Pulmonary artery endothelial cell (primary cell): ENCODE measurements around the gene FUT6. TPM values are rescaled to one million over a fixed set of nuclear protein-coding genes. Genes with fewer than 3 reads are reported as not detected.

ENCODE experiments used
- DNase-seq: peaks from one replicate; pipeline ENCODE4 v3.0.0-alpha.2; 2011; ENCODE audit warnings: low read depth, low spot score
- total RNA-seq: library from RNA; depleted of rRNA; stranded (reverse); fragments of >200 nt; gene quantifications from 2 replicates; pipeline ENCODE4 v1.2.3, GENCODE V29; 2014

Gene FUT6
- total RNA-seq, 1 donor from 2014 or later: not detected

DNA sequence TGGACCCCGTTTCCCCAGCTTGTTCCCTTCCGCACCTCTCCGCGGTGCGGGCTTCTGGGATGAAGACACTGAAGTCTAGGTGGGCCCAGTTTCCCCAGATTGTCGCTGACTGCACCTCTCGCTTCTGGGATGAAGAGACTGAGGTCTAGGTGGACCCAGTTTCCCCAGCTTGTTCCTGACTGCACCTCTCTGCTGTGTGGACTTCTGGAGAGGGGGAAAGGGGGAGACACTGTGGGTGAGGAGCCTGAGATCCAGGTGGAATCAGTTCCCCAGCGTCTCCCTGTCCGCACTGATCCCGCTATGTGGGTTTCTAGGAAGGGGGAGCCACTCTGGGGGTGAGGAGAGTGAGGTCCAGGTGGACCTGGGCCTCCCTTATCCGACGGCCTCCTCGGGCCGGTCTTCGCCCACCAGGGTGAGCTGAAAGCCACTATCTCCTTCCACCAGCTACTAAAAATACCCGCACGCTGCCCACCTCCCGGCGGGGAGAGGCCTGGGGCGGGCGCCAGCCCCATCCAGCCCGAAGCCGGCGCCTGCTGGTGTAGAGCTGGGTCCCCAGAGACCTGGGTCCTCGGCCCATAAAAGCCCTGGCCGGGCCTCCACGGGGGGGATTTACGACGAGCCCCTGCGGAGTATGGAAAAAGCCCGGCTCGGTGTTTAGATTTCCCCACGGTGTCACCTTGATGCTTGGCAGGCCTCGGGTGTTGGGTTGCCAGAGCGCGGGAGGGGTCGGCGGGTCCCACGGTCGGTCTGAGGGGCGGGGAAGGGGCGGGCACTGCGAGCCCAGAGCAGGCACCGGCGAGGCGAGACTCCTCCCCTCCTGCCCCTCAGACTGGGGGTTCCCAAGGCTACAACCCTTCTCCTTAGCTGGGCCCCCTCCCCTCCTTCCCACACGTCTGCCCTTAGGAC lies 10.6 kb downstream of the FUT6 start:
- DNase-seq: no peak

DNA sequence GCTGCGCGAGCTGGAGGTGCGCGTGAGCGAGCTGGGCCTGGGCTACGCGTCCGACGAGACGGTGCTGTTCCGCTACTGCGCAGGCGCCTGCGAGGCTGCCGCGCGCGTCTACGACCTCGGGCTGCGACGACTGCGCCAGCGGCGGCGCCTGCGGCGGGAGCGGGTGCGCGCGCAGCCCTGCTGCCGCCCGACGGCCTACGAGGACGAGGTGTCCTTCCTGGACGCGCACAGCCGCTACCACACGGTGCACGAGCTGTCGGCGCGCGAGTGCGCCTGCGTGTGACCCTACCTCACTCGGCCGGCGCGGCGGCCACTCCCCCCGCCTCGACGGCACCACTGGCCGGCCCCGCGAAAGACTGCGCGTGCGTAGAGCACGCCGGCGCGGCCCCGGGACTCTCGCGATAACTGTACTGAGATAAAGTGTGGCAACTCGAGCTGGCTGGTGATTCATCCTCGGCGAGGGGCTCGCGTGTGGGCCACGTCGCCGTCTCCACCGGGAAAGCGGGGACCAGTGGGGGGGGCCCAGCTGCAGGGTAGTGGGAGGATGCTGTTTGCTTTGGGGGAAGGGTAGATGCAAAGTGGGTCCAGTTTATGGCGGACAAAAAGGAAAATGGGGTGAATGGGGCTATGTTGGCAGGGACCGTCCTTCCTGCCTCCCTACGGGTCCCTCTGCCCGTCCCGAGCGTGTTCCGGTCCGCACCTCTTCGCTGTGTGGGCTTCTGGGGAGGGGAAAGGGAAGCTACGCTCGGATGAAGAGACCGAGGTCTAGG lies 11.4 kb downstream of the FUT6 start:
- DNase-seq: peak; percentile 46

GRCh38 chr19:5827342-5827890 lies 12.1 kb downstream of the FUT6 start:
- DNase-seq: no peak

DNA sequence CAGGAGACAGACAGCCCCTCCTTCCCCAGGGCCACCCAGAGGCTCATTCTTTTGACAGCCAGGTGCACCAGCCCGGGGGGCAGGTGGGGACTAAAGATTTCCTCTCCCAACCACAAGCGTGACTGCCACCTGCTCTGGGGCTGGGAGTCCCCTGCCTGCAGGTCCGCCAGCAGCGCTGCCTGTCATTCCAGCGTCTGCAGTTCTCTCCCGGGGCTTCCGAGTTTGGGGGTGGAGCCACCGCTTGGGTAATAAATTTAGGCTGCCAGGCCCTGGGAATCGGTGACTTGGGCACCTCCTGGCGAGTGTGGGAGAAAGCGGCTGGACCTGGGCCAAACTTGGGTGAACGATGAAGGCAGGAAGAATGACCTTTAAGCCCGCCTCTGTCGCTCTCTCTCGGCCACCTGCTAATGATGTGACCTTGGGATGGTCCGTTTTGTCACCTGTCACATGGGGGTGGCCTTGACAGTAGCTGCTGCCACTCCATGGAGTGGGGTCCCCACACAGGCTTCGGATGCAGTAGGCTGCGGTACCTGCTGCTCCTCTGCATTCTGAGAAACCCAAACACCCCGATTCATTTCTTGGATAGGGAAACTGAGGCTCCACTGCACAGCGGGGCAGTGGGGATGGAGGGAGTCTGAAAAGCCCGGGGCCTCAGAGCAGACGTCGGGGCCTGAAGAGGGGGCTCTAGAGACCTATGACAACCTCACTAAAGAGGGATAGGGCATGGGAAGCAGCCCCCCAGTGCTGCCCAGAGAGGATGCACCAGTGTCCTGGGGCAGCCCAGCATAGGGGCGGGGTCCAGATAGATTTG lies 12.8 kb downstream of the FUT6 start:
- DNase-seq: no peak

DNA sequence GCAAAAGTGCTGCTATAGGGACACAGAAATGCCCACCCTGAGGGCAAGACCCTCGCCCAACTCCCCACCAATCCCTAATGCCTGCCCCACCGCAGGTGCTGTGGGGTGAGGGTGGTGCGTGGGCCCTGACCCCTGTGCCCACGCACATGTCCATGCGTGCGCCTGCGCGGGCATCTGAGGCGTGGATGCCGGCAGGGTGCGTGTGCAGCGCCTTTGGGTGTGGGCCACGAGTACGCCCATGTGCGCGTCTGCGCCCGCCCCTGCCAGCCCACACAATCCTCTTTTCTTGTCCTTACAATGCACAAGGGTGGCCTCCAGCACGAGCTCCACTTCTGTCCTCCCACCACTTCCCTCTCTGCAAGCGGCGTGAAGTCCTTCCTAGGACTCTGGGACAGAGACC lies 14.3 kb downstream of the FUT6 start:
- DNase-seq: no peak

- no peak for DNase-seq
Observed at GRCh38 chr19:5824751-5825150, 14.8 kb downstream of the FUT6 start.

GRCh38 chr19:5823579-5824281 lies 15.8 kb downstream of the FUT6 start:
- DNase-seq: no peak

DNA sequence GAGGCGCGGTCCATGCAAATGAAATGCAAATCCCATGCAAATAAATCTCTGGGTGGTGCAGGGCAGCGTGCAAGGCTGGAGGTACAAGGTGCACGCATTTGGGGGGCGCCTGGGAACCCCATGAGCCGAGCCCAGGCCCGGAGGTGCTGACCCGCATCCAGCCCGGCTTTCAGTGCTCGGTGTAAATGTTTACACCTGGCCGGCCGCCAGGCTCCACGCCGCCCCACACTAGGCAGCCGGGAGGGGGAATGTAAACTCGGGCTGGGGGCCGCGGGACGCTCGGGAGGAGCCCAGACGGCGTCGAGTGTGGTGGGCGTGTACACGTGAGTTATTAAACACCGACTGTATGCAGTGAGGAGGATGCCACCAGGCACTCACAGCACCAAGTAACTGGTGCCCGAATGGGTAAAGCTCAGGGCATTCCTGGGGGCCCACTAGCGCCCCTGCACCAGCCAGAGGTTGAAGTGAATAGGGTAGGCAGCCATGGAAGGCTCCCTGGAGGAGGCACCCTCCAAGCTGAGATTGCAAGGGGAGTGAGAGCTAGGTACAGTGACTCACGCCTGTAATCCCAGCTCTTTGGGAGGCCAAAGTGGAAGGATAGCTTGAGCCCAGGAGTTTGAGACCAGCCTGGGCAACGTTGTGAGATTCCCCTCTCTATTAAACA lies 17.2 kb downstream of the FUT6 start:
- DNase-seq: no peak

DNA sequence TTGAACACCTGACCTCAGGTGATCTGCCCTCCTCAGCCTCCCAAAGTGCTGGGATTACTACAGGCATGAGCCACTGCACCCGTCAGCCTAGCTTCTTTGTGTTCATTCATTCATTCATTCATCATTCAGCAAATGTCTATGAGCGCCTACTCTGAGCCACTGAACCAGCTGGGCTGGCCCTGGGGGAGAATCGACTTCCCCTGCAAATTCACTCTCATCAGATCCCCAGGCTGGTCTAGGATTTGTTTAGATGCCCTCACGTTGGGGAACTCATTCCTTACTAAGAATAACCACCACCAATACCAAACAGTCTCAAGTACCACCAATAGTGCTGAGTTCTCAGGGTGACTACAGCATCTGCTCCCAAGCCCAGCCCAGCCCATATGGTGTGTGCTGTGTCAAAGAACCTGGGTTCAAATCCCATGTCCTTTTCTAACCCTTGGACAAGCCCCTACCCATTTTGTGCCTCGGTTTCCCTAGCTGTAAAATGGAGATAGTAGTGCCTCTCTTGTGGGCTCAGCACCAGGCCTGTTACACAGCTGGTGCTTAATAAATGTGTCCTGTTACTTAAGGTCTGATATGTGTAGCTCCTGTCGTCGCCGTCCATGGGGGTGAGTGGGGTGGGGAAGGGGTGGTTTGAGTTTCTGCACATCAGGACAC lies 17.9 kb downstream of the FUT6 start:
- no peak for DNase-seq

DNA sequence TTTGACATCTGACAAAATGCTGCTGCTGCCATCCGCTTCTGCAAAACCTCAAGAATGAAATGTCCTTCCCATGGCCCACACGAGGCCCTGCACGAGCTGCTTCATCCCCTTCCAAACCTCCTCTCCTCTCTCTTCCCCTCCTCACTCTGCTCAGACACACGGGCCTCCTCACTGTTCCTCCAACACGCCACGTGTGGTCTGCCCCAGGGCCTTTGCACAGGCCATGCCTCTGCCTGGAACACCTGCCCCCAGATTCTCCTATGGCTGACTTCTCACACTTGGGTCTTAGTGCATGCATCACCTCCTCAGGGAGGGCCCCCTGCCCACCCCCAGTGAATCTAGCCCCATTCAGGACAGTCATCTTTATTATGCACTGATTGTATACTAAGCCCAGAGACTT lies 18.7 kb downstream of the FUT6 start:
- no peak for DNase-seq

- DNase-seq: no peak
Observed at GRCh38 chr19:5818594-5818993, 20.9 kb downstream of the FUT6 start.

DNA sequence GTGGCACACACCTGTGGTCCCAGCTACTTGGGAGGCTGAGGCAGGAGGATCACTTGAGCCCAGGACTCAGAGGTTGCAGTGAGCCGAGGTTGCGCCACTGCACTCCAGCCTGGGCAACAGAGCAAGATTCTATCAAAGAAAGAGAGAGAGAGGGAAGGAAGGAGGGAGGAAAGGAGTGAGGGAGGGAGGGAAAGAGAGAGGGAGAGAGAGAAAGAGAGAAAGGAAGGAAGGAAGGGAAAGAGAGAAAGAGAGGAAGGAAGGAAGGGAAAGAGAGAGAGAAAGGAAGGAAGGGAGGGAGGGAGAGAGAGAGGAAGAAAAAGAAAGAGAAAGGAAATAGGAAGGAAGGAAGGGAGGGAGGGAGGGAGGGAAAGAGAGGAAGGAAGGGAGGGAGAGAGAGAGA lies 22.3 kb downstream of the FUT6 start:
- no peak for DNase-seq

DNA sequence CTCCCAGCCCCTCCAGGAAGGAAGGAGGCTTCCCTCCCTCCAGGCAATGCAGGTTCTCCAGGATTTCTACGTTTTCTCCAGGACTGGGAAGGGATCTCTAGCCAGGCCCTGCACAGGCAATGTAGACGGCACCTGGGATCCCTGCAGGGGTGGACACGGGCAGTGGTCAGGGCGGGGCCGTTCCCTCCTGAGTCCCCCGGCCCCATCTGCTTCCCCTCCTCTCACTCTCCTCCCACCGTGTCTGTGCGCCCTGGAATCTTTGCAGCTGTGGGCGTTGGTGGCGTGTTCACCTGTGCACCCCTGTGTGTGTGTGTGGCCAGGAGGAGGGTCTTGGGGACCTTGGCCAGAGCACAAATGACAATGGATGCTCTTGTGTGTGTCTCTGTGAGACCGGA lies 24.7 kb downstream of the FUT6 start:
- no peak for DNase-seq

- no peak for DNase-seq
Observed at GRCh38 chr19:5814123-5814851, 25.2 kb downstream of the FUT6 start.

DNA sequence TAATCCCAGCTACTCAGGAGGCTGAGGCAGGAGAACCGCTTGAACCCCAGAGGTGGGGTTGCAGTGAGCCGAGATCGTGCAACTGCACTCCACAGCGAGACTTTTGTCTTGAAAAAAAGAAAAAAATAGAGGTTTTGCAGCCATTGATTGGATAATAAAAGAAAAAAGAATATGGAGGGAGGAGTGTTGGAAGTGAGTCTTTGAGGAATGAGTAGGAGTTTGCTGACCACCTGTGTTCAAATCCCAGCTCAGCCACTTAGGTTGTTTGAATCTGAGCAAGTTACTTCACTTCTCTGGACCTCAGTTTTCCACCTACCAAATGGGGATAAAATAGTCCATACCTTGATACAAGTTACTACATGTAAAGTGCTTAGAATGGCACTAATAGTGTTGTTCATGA lies 28.4 kb downstream of the FUT6 start:
- no peak for DNase-seq

DNA sequence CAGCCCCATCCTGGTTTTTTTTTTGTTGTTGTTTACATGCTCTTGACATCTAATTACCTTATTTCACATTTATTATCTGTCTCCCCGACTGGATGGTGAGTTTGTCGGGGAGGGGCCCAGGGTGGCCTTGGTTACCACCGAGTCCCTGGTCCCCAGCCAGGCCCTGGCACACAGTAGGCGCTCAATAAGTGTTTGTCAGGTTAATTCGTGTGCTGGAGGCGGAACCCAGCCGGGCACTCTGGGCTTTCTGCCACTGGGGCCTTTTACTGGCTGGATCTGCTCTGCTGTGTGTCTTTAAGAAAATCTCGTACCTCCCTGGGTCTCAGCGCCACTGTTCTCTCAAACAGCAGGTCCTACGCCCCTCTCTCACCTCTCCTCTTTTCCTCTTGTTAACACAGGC lies 30.0 kb downstream of the FUT6 start:
- no peak for DNase-seq

- no peak for DNase-seq
Observed at GRCh38 chr19:5809053-5809452, 30.4 kb downstream of the FUT6 start.

- DNase-seq: no peak
Observed at GRCh38 chr19:5808120-5808816, 31.2 kb downstream of the FUT6 start.

GRCh38 chr19:5806905-5807304 lies 32.6 kb downstream of the FUT6 start:
- no peak for DNase-seq
